PC-9 (cell line): ENCODE data around the gene IMMT. TPM values are rescaled to one million over a fixed set of nuclear protein-coding genes. Genes with fewer than 3 reads are reported as not detected.

Experiments
- BruUV-seq: library from RNA; stranded (reverse); fragments of 400-500 nt; replicated peaks from 2 replicates; lab custom pipeline; 2021; lab: Mats Ljungman, UMichigan
- CTCF ChIA-PET: fragments of 300-600 bp; sonication (Branson Sonifier 250); formaldehyde crosslinking; loops from one replicate; lab custom pipeline; 2022; ENCODE audit warnings: antibody characterized with exemption; lab: Charles Lee
- POLR2A ChIA-PET: fragments of 300-600 bp; sonication (Branson Sonifier 250); formaldehyde crosslinking; loops from one replicate; lab custom pipeline; 2022; ENCODE audit warnings: antibody characterized with exemption; ENCODE audit not compliant: unreplicated experiment; lab: Charles Lee
- DNase-seq, 2 experiments: peaks; one replicate each; pipeline versions ENCODE4 v3.0.0 to v3.0.0-alpha.2; 2015 to 2022; ENCODE audit warnings: mixed read lengths in 1 of 2
- H2AFZ ChIP-seq: fragments of 200-600 bp; sonication (generic); 2 replicates; pipeline ENCODE4 v1.8.1; 2017; ENCODE audit warnings: antibody characterized with exemption
- H3F3A ChIP-seq: fragments of 200-600 bp; sonication (generic); 2 replicates; pipeline ENCODE4 v1.8.1; 2017; ENCODE audit warnings: antibody characterized with exemption, mild to moderate bottlenecking, low read depth; ENCODE audit not compliant: insufficient read depth
- H3K27ac ChIP-seq: fragments of 200-600 bp; sonication (generic); 2 replicates; pipeline ENCODE4 v1.6.1; 2016; ENCODE audit warnings: mixed run types
- H3K27me3 ChIP-seq: fragments of 200-600 bp; sonication (generic); 2 replicates; pipeline ENCODE4 v1.6.1; 2016; ENCODE audit warnings: low read depth, mixed run types; ENCODE audit not compliant: insufficient read depth
- H3K36me3 ChIP-seq: fragments of 200-600 bp; sonication (generic); 2 replicates; pipeline ENCODE4 v1.6.1; 2016; ENCODE audit warnings: low read depth, mixed run types
- H3K4me1 ChIP-seq: fragments of 200-600 bp; sonication (generic); replicated peaks from 2 replicates; pipeline ENCODE4 v1.6.1; 2016; ENCODE audit warnings: mixed run types; ENCODE audit not compliant: insufficient read depth
- H3K4me2 ChIP-seq: fragments of 200-600 bp; sonication (generic); 2 replicates; pipeline ENCODE4 v1.6.1; 2017; ENCODE audit warnings: mixed run types
- H3K4me3 ChIP-seq: fragments of 200-600 bp; sonication (generic); 2 replicates; pipeline ENCODE4 v1.6.1; 2016; ENCODE audit warnings: mixed run types
- H3K79me2 ChIP-seq: fragments of 200-600 bp; sonication (generic); 2 replicates; pipeline ENCODE4 v1.6.1; 2017; ENCODE audit warnings: low read depth, mixed run types
- H3K9me2 ChIP-seq: fragments of 200-600 bp; sonication (generic); 2 replicates; pipeline ENCODE4 v1.8.1; 2017; ENCODE audit warnings: mild to moderate bottlenecking; ENCODE audit not compliant: insufficient read depth
- H3K9me3 ChIP-seq: fragments of 200-600 bp; sonication (generic); 2 replicates; pipeline ENCODE4 v1.8.1; 2016; ENCODE audit warnings: low read depth; ENCODE audit not compliant: insufficient read depth
- H4K20me1 ChIP-seq: fragments of 200-600 bp; sonication (generic); 2 replicates; pipeline ENCODE4 v1.8.1; 2017; ENCODE audit not compliant: insufficient read depth
- EZH2 ChIP-seq: fragments of 200-600 bp; sonication (generic); IDR thresholded peaks from 2 replicates; pipeline ENCODE4 v1.8.0; 2017; ENCODE audit warnings: antibody characterized with exemption, low read depth
- intact Hi-C: fragments of 100-400 bp; cut with micrococcal nuclease; formaldehyde crosslinking; loops from one replicate; pipeline ENCODE4 v1.10.0; 2022; ENCODE audit not compliant: unreplicated experiment
- total RNA-seq: library from RNA; stranded (reverse); gene quantifications from 2 replicates; pipeline ENCODE4 v1.2.3, GENCODE V29; 2021
- TF ChIP-seq, protein P1 (sequence below): fragments of 200-600 bp; sonication (generic); conservative IDR thresholded peaks from 2 replicates; pipeline ENCODE4 v1.6.1; 2017; ENCODE audit warnings: mixed run types, antibody characterized with exemption, mild to moderate bottlenecking, moderate library complexity

Gene IMMT
- total RNA-seq, 1 experiment from 2014 or later = 114 TPM

DNA sequence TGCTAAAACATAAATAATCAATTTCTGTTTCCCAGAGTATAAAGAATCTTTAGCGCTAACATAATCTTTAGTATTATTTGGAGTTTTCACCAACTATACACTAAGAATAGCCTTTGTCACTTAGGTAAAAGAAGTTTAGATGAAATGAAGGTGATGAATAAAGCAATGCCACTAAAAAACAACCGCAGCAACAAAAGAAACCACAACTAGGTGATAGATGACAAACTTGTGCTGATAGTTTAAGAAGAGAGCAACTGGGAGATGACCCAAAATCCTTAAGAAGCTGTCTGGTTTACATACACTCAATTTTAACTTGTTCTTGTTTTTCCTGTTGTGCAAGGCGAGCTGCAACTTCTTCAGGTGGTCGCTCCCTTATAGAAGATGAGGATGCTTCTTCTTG lies 24.8 kb downstream of the IMMT start:
- Histone ChIP-seq H3K27ac (no peak overlapping the region), H3K4me1 (no peaks in the 10 kb centered on the region), H3K27me3 (no peaks in the 10 kb centered on the region), H3K9me3 (no peaks in the 10 kb centered on the region), H2AFZ (no peak overlapping the region), H4K20me1 (peaks cover 23% of the 10 kb centered on the region), H3K4me3 (no peak overlapping the region), H3K79me2 (peaks cover under 1% of the 10 kb centered on the region; the same call in 1 of the 2 replicates), H3K9me2 (no peaks in the 10 kb centered on the region), H3K36me3 (peaks cover 21% of the 10 kb centered on the region), H3F3A (no peaks in the 10 kb centered on the region), H3K4me2 (no peak overlapping the region)
- BruUV-seq = no TSS peak
- ChIA-PET POLR2A (no interaction called here), CTCF (no interaction called here)
- TF ChIP-seq EZH2 = no peak
- TF ChIP-seq, protein P1, sequence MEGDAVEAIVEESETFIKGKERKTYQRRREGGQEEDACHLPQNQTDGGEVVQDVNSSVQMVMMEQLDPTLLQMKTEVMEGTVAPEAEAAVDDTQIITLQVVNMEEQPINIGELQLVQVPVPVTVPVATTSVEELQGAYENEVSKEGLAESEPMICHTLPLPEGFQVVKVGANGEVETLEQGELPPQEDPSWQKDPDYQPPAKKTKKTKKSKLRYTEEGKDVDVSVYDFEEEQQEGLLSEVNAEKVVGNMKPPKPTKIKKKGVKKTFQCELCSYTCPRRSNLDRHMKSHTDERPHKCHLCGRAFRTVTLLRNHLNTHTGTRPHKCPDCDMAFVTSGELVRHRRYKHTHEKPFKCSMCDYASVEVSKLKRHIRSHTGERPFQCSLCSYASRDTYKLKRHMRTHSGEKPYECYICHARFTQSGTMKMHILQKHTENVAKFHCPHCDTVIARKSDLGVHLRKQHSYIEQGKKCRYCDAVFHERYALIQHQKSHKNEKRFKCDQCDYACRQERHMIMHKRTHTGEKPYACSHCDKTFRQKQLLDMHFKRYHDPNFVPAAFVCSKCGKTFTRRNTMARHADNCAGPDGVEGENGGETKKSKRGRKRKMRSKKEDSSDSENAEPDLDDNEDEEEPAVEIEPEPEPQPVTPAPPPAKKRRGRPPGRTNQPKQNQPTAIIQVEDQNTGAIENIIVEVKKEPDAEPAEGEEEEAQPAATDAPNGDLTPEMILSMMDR = no peak
- intact Hi-C loops = loop anchor here (10.0 kb wide), 1 partner anchor 46 kb away; no protein-coding TSS in a partner anchor
- no peak for DNase-seq

DNA sequence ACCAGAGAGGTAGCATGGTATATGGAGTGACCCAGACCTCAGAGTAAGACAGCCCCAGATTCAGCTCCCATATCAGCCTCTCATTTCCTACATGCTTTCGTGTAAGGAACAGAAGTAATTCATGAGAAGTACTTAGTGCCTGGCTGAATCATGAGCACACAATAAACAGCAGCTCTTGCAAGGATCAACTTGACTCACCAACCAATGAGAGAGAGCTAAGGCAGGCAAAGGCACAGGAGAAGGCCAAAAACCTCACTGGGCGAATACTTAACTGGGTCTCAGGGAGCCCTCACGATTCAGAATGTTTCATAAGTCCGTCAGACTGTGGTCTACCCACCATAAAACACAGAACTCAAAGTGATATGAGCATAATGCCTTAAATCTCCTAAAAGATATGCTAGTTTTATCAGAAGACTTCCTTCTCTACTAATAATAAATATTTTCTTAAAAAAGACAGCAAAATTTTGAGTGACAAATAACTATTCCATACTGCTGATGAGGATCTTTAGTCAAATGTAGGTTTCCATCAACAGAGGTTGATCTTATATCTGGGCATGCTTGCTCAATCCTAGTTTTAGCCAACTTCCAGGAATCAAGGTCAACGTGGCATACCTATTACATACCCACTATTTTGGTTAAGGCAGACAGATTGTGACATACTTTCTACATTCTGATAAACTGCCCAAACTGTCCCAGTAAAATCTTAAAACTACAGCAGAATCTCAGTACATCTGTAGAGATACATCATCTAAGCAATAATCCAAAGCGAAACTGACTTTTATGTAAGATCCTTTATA lies 34.9 kb downstream of the IMMT start:
- no peak overlapping the region for H2AFZ ChIP-seq
- H3K9me3 ChIP-seq = no peaks in the 10 kb centered on the region
- peaks cover 4% of the 10 kb centered on the region for H3F3A ChIP-seq
- CTCF ChIA-PET = no interaction called here
- H3K9me2 ChIP-seq = no peaks in the 10 kb centered on the region; the same call in 1 of the 2 replicates
- BruUV-seq = no TSS peak
- H3K27me3 ChIP-seq = no peaks in the 10 kb centered on the region
- H3K4me2 ChIP-seq = no peak overlapping the region
- H4K20me1 ChIP-seq = peaks cover 6% of the 10 kb centered on the region
- intact Hi-C loops = no loop called here
- no peaks in the 10 kb centered on the region for H3K4me1 ChIP-seq
- DNase-seq = no peak
- TF ChIP-seq, protein P1 = no peak
- no peak for TF ChIP-seq EZH2
- H3K4me3 ChIP-seq = no peak overlapping the region
- no peaks in the 10 kb centered on the region for H3K79me2 ChIP-seq
- no peak overlapping the region for H3K27ac ChIP-seq
- POLR2A ChIA-PET = no interaction called here
- peaks cover 34% of the 10 kb centered on the region for H3K36me3 ChIP-seq

DNA sequence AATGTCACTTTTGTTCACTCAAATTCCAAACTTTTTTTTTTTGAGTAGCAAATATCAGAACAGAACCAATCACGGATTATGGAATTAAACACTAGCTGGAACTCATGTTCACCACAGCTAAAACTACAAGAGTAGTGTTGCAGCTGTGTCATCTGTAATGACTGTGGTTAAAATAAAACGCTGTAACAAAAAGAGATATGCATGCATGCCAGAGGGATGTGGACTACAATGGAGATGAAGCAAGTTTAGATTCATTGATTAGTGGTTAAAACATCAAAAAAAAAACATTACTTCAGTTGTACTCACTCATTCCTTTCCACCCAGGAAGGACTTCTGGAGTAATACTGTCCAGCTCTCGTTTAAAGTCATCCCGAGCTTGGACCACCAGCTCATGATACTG lies 37.0 kb downstream of the IMMT start:
- CTCF ChIA-PET = no interaction called here

More for the DNA sequence above, 37.0 kb downstream of the IMMT start:
- DNase-seq = no peak
- H4K20me1 ChIP-seq = peaks cover 6% of the 10 kb centered on the region
- H3K9me3 ChIP-seq = no peaks in the 10 kb centered on the region
- no TSS peak for BruUV-seq
- H3K4me3 ChIP-seq = no peak overlapping the region
- H3F3A ChIP-seq = peaks cover 8% of the 10 kb centered on the region
- no peaks in the 10 kb centered on the region for H3K9me2 ChIP-seq
- no peak overlapping the region for H3K27ac ChIP-seq
- no peak overlapping the region for H2AFZ ChIP-seq
- TF ChIP-seq, protein P1 = no peak
- TF ChIP-seq EZH2 = no peak
- intact Hi-C loops = no loop called here
- H3K4me1 ChIP-seq = no peaks in the 10 kb centered on the region
- H3K79me2 ChIP-seq = no peaks in the 10 kb centered on the region
- POLR2A ChIA-PET = no interaction called here
- peaks cover 27% of the 10 kb centered on the region for H3K36me3 ChIP-seq
- H3K4me2 ChIP-seq = no peak overlapping the region
- H3K27me3 ChIP-seq = no peaks in the 10 kb centered on the region
